HuH-7.5 (cell line): ENCODE measurements around the gene SV2C.
"Not testable (repeated sequence)": the region's sequence is repeated elsewhere in the genome, so short reads cannot be mapped to it uniquely, and the experiment has no call there.

ENCODE experiments used
- DNase-seq: peaks from one replicate; pipeline ENCODE4 v3.0.0; 2011; ENCODE audit warnings: low spot score

SV2C gene, protein sequence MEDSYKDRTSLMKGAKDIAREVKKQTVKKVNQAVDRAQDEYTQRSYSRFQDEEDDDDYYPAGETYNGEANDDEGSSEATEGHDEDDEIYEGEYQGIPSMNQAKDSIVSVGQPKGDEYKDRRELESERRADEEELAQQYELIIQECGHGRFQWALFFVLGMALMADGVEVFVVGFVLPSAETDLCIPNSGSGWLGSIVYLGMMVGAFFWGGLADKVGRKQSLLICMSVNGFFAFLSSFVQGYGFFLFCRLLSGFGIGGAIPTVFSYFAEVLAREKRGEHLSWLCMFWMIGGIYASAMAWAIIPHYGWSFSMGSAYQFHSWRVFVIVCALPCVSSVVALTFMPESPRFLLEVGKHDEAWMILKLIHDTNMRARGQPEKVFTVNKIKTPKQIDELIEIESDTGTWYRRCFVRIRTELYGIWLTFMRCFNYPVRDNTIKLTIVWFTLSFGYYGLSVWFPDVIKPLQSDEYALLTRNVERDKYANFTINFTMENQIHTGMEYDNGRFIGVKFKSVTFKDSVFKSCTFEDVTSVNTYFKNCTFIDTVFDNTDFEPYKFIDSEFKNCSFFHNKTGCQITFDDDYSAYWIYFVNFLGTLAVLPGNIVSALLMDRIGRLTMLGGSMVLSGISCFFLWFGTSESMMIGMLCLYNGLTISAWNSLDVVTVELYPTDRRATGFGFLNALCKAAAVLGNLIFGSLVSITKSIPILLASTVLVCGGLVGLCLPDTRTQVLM

DNA sequence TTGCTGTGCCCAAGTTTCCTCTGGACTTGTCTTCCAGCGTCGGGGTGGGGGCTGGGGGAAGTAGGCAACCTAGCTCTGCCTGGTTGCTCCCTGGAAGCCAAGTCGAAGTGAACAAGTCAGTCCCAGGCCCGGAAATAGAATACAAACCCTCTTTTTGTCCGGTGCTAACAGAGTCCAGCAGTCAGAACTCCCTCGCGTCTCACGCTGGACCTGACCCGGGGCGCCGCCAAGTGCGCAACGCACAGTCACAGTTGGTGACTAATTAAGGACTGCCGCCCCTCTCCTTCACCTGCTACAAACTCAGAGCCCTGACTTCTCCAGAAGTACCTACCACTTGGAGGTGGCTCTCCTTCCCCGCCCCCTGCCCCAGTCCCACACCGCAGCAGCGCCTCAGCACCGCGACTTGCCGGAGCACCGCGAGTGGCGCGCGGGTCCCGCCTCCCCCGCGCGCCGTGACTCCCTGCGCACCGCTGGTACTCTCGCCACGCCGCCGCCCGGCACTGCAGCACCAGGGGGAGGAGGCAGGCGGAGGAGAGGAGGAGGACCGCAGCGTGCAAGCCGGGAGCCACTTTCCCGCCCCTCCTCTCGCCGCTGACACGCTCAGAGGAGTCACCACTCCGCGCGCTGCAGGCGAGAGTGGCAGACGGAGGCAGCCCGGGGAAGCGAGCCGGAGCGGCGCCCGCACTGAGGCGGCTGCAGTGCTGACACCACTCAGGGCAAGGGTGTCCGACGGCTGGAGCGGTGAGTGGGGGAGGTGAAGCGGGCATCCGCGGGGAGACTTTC is at the start of gene SV2C:
SV2C (plus strand) TSS at position 612 of the 783 bp plus-strand sequence. CDS start 48,368 bp downstream, outside the sequence.
- no peak for DNase-seq

DNA sequence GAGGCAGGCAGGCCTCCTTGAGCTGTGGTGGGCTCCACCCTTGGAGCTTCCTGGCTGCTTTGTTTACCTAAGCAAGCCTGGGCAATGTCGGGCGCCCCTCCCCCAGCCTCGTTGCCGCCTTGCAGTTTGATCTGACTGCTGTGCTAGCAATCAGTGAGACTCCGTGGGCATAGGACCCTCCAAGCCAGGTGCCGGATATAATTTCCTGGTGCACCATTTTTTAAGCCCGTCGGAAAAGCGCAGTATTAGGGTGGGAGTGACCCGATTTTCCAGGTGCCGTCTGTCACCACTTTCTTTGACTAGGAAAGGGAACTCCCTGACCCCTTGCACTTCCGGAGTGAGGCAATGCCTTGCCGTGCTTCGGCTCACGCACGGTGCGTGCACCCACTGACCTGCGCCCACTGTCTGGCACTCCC is 45.4 kb upstream of the SV2C start:
- not testable (repeated sequence) for DNase-seq

DNA sequence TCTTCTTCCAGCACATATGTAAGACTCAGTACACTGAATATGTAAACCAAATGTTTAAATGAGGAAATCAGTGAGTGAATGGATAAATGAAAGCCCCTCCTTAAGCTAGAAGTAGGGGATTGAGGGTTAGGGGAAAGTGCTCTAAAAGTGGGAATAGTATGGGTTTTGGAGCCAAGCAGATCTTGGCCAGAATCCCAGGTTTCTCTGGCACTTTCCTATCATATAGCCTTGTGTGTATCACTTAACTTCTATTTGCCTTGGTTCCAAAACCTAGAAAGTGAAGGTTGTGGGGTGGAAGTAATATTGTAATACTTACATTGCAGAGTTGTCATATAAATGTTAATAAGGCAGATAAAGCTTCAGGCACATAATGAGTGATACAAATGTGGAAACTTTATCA is 45.0 kb upstream of the SV2C start:
- no peak for DNase-seq

DNA sequence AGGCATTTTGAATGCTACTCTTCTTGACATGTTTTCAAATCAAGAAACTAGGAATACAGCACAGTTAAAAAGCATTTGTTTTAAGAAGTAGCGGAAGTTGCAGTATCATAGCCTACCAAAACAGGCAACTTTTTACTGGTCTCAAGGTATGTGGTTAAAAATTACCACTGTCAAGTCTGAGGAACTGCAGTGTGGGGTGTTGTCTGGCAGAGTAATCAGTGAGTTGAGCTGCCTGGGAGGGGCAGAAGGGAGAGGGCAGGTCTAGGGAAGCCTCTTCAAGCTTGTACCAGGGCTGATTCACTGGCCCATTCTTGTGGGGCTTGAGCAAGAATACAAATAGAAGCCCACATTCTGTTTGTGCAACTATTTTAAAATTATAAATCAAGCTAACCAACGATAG is 42.4 kb upstream of the SV2C start:
- no peak for DNase-seq

DNA sequence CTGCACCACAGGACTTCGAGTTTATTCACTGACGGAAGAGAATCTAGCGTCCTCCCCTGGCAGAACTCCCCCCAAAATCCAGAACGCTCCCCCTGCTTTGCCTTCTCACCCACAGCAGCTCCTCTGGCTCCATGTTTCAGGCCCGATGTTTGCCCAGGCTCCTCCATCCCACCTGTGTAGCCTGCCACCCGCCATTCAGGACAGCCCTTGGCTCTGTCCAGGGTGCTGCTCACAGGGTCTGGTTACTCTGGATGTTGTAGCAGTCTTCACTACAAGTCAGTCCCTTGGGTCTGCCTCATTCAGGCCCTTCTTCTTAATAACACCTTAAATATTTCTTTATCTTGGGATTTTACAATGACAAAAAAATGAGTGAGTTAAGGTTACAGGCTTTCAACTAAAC is 41.3 kb upstream of the SV2C start:
- no peak for DNase-seq

DNA sequence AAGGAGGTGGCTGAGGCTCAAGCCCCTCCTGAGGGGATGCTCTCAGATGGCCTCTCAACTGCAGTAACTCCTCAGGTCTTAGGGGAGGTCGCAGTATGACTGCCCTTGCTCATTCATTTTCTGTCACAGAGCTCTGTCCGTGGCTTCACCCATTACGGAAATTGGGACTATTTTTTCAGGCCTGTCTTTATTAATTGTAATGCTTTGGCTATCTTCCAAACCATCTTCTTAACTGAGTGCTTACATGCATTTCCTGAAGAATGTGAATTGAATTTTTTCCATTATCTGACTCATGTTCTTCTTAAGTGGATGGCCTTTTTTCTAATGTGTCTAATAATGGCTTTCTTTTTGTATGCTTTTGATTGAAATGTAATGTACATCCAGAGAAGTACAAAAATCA is 36.4 kb upstream of the SV2C start:
- DNase-seq: no peak

DNA sequence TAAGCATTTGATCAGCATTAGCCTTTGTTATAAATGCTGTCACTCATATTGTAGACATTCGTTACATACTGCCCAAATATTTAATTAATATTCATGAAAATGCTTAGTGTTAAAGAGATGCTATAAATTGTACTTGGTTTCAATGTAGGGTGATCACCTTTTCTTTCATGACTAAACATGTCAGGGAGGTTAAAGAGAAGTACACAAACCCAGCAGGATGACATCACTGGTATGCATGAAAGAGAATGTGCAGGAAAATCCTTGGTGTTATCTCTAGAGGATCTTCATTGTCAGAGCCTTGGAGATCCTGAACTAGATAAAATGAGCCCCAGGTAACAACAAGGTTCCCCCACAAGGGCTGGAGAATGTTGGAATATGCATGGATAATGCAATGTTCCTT is 33.0 kb upstream of the SV2C start:
- DNase-seq: no peak

DNA sequence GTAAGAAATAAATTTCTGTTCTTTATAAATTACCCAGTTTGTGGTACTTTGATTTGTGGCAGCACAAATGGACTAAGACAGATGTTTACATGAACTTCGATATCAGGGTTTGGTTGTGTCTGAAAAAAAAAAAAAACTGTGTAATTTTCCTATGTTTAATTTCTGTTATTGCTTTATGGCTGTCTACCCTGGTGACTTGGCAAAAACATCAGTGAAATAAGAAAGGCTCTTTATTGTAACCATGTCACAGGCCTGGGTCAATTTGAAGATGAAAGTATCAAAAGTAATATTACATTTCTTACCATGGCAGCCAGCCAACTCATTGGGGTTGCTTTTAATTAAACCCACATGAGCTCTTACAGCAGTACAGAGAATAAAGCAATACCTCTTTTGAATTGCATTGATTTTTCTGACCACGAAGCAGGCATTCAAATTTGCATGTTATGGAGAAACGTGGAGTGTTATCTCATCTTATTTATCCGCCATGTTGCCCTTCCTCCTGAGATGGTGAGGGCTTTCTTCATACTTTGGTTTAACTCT is 20.6 kb upstream of the SV2C start:
- DNase-seq: no peak

DNA sequence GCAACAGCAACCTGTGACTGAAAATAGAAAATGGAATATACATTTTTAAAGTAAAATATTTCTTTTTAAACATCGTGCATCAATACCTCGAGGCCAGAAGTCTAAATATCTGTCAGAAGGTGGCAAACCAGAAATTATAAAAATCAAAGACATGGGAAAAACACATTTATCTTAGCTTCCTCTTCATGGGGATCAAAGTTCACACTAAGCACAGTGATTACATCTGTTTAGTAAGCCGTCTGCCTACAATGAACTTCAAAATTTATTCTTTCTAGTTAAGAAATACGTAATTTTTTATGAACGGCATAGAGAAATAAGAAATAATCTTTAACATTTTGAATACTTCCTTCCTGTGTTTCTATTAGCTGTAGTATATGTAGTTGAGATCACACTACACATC is 17.9 kb upstream of the SV2C start:
- DNase-seq: no peak

DNA sequence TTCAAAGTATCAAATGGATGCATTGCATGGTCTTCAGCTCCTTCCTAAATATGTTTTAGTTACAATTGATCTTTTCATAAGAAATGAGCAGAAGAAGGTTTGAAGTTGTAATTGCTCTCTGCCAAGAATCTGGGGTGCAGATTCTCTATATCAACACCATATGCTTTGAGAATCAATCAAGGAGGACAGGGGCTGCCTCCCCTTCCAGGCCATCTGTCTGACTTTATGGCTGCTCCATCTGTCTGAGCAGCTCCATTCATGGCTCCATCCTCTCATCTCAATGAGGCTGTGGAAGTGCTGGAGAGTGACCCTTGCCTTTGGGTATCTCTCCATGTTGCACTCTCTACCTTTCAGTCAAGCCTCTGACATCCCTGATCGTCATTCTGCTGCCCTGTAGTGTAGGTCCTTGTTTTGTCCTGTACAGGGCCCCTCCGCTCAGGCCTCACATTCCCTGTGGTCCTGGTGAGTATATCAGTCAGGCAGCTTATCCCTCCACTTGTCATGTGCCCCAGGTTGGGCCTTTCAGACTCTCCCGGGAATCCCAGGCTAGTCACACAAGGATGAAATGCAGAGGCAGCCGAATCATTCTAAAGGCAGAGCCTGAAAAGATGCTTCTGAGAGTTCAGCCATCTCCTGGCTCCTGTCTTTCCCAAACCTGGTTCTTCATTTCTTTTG is 14.0 kb upstream of the SV2C start:
- no peak for DNase-seq

DNA sequence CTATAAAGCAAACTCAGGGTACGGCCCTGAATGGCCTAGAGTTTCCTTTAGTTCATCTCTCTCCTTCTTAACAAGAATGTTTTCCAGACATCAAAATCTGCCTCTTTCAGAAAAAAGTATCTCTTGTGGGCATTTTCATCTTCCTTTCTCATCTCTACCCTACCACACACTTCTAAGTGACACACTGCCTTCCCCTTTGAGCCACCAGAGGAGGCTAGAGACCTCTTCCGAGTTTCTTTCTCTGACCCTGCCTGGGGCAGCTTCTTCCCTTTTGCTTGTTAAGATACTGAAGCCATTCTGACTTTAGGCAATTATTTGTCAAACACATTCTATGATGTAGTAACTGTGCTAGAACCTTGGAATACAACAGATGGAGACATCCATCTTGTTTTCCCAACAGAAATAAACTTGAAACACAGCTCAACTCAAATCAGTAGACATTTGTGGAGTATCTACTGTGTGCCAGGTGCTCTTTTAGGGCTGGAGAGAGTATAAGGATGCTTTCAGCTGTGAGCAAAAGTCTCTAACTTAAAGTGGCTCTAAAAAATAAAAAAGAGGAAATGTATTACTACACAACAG is 8.6 kb upstream of the SV2C start:
- no peak for DNase-seq

DNA sequence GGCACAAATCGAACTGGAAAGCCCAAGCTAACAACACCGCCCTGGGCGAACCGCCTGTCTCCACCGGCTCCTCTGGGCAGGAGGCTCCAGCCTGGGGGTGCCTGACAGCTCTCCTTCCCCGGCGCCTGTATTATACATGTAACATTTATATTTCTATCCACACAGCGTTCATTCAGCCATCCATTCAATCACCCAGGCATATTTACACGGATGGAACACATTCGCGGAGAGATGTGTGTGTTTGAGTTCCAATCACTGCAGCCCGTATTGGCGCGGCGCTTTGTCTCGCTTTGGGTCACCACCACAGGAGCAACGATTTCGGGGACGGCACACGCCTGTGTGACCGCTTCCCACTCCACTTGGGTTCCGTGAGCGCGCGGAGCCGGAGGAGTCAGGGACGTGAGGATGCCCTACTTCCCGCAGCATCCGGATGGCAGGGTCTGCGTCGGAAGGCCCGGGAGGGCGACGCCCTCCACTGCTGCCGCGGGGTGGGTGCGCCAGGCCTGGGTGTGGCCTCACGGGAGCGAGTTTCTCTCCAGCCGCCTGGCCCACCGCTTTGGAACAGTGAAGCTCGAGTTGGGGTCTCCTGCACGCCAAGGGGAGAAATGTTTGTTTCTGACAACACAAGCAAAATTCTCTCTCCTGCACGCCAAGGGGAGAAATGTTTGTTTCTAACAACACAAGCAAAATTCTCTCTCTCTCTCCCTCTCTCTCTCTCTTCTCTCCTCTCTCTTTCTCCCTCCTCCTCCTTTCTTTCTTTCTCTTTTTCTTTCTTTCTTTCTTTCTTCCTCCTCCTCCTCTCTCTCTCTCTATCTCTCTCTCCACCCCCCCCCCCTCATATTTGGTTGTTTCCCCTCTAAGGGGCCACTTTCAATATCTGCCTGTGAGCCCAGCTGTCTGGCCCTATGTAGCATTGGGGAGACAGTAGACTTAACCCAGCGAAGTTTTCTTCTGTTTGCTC is 1.1 kb upstream of the SV2C start:
- DNase-seq: no peak

DNA sequence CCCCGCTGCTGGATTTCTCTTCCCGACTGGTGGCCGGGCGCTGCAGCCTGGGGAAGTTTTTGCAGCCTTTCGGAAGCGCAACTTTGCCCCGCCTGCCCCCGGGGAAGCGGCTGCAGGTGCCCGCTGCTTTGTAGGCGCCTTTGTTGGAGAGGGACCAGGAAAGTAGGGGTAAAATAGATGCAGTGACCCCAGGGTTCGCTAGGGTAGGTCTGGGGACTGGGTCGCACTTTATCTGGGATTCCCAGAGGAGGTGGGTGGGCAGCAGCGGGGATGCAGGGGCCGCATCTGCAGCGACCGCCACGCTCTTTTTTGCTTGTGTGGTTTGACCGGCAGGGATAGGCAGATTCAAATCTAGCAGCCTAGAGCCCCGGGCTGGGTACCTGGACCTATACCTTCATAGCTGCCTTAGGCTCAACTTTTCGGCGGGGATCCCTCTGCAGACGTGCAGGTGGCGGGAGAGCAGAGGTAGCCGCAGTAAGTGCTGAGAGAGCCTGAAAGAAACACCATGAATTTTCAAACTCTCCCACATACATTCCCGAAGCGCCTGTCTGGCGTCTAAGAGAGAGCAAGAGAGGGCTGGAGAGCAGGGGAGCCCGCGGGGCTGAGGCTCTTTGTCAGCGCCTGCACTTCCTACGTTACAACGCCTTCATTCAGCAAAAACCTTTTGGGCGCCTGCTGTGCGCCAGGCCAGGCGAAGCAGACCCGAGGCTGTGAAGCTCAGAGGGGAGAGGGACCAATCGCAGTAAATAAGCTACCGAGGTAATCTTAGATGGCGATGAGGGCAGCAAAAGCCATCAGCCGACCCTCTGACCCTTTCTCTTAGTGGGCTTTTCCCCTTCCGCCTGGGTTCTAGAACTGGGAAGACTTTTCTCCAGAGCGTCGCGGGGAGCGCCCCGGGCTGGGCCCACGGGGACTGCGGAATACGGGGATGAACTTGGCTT is 642 bp downstream of the SV2C start:
- DNase-seq: no peak

DNA sequence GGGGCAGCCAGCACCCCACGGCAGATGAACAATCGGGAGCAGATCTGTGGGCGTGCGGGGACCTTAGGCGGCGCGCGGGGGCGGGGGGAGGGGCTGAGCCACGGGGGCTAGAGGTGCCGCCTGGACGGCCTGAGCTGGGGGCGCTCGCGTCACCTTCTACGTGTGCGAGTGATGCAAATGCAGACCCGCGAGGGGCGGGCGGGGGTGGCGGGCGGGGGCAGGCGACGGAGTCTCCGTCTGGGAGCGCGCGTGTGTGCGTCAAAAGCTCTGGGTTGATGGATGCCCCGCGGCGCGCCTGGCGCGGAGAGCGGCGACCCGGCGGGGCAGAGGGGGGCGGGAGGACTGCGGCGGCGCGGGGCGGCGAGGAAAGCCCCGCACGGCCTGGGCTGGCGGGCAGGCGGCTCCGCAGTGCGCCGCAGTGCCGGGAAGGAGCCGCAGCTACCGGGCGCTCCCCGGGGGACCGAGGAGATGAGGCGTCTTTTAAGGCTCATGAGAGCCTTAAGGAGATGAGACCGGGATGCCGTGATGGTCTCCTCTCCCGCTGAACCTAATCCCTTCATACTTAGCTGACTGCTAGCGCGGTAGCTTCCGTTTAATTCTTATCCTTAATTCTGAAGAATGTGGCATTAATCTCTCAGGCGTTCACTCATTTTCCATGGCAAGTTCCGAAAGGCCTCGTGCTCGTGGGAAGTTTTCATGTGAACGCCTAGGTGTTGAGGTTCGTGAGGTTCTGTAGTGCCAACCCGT is 1.5 kb downstream of the SV2C start:
- DNase-seq: no peak

DNA sequence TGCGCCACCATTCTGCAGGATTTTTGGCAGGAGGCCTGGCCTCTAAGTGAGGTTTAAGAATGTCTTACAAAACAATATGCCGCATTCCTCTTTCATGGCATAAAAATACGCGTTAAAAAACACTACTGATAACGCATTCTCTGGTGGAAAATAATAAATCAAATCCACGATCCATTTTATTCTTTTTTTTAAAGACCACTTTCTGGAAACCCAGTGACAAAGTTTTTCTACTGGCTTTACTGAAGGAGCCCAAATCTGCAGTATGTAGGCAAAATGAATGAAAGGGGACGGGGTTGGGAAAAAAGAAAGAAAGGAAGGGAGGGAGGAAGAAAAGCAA is 2.0 kb downstream of the SV2C start:
- no peak for DNase-seq

DNA sequence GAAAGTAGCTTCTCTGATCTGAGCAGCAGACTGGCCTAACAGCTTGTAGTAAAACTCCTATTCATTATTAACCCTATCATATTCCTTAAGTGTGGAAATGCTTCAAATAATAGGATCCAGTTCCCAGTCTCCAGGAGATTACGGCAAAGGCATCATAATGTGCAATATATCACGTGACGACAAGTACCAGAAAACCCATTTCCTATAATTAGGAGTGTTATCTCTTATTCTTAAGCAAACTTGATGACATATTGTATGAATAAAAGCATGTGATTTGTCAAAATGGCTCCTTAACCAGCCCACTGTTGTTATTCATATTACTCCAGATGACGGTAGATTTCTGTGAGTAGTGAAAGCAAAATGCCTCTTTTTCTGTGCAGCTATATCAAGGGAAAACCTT is 2.9 kb downstream of the SV2C start:
- no peak for DNase-seq

DNA sequence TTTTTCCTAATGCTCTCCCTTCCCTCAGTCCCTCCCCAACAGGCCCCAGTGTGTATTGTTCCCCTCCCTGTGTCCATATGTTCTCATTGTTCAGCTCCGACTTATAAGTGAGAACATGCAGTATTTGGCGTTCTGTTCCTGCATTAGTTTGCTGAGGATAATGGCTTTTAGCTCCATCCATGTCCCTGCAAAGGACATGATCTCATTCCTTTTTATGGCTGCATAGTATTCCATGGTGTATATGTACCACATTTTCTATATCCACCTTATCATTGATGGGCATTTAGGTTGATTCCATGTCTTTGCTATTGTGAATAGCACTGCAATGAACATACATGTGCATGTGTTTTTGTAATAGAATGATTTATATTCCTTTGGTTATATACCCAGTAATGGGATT is 6.0 kb downstream of the SV2C start:
- DNase-seq: not testable (repeated sequence)

DNA sequence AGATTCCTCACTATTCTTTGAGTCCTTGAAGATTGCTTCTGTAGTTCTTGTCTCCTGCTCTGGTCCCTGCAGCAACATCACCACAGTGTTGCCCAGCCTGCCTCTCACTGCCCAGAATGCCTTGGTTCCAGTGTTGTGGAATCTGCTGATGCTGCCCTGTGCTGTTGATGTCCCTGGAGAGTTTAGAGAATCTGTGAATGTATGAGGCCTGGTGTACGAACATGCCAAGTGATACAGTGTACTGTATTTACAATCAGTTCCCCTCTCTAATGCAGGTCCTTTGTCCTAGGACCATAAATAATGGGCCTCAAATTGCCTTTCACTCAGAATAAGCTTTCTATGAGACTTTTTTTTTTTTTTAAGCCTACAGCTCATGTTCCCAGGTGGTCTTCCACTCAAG is 8.2 kb downstream of the SV2C start:
- DNase-seq: no peak

DNA sequence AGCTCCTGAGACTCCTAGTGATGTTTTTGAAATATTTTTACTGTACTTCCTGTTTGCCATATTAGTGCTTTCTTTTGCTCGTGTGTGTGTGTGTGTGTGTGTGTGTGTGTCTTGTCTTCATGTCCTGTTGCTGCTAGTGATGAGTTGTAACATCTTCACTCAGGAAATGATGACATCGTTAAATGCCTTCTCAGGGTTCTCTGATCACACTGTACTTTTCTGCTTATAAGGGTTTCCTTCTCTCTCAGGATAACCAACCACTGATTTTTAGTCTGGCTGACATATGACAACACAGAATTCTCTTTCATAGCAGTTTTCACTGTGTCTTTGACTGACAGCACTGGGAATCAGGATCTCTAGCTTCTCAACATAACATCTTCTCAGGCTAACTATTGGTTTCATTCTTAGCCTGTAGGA is 16.1 kb downstream of the SV2C start:
- no peak for DNase-seq
